ENCODE measurements around the gene FGF9.

FGF9 gene

DNA sequence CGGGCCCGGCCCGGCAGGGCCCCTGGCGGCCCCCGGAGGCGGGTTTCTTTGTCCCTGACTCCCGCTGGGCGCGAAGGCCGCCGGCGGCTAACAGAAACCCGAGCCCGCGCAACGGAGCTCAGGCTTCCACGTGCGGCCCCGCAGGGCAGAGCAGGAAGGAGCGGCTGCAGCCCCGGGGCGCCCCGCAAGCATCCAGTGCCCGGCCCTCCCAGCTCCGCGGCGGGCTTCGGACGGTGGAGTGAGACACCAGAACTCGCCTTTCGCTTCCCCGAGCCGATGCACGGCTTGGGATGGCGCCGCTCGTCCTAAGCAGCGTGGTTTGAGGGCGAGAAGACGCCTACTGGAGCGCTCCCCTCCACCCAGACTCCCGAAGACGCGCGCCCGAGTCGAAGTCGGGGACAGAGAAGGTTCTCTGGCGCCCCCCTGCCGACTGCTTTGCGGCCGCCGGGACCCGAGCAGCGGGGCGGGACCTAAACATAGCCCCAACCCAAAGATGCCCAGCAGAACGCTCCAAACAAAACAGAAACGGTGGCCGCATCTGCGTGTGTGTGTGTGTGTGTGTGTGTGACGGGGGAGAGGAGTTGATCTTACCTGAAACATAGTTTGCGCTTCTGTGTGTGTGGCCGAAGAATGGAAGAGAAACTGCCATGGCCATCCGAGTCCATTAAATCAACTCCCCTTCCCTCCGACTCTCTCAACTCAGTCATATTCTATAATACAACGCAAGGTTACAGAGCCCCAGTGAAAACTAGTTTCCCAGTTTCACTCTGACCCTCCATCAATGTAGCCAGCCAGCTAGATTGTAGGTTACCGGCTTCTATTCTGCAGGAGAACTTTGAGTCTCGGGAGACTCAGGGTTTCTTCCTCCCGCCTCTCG is 629 bp upstream of the FGF9 start:
- DNase-seq (ENCODE audit: low read depth in 1 of 2, low spot score in 1 of 2) = peak in 1 of 2 experiments; percentile 22
- H3K27me3 ChIP-seq (ENCODE audit: insufficient read depth, poor library complexity, severe bottlenecking) = peaks cover 64% of the 10 kb centered on the region
- no peak overlapping the region for H3K27ac ChIP-seq (replicated peaks)
- peak overlapping the region; percentile 41 for H3K4me3 ChIP-seq (replicated peaks; ENCODE audit: insufficient read depth, low read length)
- TF ChIP-seq SPI1 (IDR thresholded peaks at IDR 0.05; ENCODE audit: borderline replicate concordance, low read depth) (no peak), POLR2AphosphoS5 (IDR thresholded peaks at IDR 0.05; ENCODE audit: low read depth) (no peak), GABPA (IDR thresholded peaks at IDR 0.05; ENCODE audit: low read depth) (no peak)
- TF ChIP-seq, protein P1, sequence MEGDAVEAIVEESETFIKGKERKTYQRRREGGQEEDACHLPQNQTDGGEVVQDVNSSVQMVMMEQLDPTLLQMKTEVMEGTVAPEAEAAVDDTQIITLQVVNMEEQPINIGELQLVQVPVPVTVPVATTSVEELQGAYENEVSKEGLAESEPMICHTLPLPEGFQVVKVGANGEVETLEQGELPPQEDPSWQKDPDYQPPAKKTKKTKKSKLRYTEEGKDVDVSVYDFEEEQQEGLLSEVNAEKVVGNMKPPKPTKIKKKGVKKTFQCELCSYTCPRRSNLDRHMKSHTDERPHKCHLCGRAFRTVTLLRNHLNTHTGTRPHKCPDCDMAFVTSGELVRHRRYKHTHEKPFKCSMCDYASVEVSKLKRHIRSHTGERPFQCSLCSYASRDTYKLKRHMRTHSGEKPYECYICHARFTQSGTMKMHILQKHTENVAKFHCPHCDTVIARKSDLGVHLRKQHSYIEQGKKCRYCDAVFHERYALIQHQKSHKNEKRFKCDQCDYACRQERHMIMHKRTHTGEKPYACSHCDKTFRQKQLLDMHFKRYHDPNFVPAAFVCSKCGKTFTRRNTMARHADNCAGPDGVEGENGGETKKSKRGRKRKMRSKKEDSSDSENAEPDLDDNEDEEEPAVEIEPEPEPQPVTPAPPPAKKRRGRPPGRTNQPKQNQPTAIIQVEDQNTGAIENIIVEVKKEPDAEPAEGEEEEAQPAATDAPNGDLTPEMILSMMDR (IDR thresholded peaks at IDR 0.05; ENCODE audit: insufficient read depth, low read length) = no peak
- TF ChIP-seq, protein P2, sequence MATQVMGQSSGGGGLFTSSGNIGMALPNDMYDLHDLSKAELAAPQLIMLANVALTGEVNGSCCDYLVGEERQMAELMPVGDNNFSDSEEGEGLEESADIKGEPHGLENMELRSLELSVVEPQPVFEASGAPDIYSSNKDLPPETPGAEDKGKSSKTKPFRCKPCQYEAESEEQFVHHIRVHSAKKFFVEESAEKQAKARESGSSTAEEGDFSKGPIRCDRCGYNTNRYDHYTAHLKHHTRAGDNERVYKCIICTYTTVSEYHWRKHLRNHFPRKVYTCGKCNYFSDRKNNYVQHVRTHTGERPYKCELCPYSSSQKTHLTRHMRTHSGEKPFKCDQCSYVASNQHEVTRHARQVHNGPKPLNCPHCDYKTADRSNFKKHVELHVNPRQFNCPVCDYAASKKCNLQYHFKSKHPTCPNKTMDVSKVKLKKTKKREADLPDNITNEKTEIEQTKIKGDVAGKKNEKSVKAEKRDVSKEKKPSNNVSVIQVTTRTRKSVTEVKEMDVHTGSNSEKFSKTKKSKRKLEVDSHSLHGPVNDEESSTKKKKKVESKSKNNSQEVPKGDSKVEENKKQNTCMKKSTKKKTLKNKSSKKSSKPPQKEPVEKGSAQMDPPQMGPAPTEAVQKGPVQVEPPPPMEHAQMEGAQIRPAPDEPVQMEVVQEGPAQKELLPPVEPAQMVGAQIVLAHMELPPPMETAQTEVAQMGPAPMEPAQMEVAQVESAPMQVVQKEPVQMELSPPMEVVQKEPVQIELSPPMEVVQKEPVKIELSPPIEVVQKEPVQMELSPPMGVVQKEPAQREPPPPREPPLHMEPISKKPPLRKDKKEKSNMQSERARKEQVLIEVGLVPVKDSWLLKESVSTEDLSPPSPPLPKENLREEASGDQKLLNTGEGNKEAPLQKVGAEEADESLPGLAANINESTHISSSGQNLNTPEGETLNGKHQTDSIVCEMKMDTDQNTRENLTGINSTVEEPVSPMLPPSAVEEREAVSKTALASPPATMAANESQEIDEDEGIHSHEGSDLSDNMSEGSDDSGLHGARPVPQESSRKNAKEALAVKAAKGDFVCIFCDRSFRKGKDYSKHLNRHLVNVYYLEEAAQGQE (IDR thresholded peaks at IDR 0.05; ENCODE audit: insufficient replicate concordance, low read depth) = no peak

DNA sequence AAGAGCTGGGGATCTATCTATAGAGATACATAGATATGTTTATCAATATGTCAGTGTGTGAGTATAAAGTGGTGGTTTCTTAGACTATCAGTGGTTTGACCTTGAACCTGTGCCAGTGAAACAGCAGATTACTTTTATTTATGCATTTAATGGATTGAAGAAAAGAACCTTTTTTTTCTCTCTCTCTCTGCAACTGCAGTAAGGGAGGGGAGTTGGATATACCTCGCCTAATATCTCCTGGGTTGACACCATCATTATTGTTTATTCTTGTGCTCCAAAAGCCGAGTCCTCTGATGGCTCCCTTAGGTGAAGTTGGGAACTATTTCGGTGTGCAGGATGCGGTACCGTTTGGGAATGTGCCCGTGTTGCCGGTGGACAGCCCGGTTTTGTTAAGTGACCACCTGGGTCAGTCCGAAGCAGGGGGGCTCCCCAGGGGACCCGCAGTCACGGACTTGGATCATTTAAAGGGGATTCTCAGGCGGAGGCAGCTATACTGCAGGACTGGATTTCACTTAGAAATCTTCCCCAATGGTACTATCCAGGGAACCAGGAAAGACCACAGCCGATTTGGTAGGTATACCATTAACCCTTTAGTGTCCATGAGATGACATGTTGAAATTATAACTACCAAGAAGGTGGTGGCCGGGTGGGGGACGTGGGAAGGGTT is 880 bp downstream of the FGF9 start:
- no peak overlapping the region for H3K27ac ChIP-seq (replicated peaks)
- H3K27me3 ChIP-seq (ENCODE audit: insufficient read depth, poor library complexity, severe bottlenecking) = peaks cover 78% of the 10 kb centered on the region
- H3K4me3 ChIP-seq (replicated peaks; ENCODE audit: insufficient read depth, low read length) = no peak overlapping the region
- DNase-seq (ENCODE audit: low read depth in 1 of 2, low spot score in 1 of 2) = no peak
- TF ChIP-seq SPI1 (IDR thresholded peaks at IDR 0.05; ENCODE audit: borderline replicate concordance, low read depth) (no peak), GABPA (IDR thresholded peaks at IDR 0.05; ENCODE audit: low read depth) (no peak), POLR2AphosphoS5 (IDR thresholded peaks at IDR 0.05; ENCODE audit: low read depth) (no peak)
- TF ChIP-seq, protein P1 (IDR thresholded peaks at IDR 0.05; ENCODE audit: insufficient read depth, low read length) = no peak
- TF ChIP-seq, protein P2 (IDR thresholded peaks at IDR 0.05; ENCODE audit: insufficient replicate concordance, low read depth) = no peak

DNA sequence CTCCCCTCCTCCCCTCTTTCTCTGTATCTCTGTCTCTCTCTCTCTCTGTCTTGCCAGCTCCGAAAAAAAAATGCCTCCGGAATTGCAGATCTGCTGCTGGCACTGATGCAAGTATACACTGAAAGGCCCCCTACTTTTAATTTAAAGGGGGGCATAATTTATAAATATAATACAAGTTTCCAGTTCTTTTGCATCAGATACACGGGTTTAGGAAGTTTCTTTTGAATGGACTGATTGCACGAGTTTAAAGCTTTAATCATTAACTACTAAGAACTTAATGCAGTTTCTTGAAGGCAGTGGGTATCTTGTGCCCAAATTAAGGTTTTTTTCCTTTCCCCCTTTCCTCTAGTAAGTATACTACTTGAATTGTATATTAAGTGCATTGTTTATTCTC is 1.4 kb downstream of the FGF9 start:
- no peak for TF ChIP-seq SPI1 (IDR thresholded peaks at IDR 0.05; ENCODE audit: borderline replicate concordance, low read depth)
- Histone ChIP-seq H3K4me3 (replicated peaks; ENCODE audit: insufficient read depth, low read length) (no peak overlapping the region), H3K27ac (replicated peaks) (no peak overlapping the region), H3K27me3 (ENCODE audit: insufficient read depth, poor library complexity, severe bottlenecking) (peaks cover 81% of the 10 kb centered on the region)
- DNase-seq (ENCODE audit: low read depth in 1 of 2, low spot score in 1 of 2) = no peak

DNA sequence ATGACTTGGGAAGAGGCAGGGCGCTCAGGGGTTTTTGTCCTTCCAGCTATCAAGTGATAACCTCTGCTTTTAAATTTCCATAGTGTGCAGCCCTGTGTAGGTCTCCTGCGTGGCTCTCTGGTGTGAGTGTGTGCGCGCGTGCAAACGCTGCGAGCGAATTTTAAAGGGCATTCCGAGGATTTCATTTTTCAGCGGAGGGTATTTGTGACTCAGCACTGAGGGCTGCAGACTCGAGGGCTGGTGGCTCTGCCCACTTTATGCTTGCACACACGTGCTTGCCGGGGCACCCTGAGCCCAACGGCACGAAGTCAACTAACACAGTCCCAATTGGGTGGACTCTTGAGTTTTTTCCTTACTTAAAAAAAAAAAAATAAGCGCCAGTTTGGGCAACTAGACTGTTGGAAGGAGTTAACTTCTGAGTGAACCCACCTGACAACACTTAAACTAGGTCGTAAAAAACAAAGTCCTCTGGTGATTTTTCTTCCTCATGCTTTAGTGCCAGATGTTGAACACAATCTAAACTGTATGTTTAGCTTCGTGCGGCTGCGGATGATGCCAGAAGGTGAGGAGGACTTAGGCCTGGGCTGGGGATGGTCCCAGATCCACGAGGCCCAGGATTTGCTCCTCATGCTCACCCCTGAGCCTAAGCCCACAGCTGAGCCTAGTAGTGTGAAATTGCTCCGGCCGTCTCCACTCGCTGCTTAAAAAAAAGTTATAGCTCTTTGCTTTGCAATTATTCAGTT is 2.1 kb downstream of the FGF9 start:
- Histone ChIP-seq H3K27me3 (ENCODE audit: insufficient read depth, poor library complexity, severe bottlenecking) (peaks cover 81% of the 10 kb centered on the region), H3K27ac (replicated peaks) (no peak overlapping the region), H3K4me3 (replicated peaks; ENCODE audit: insufficient read depth, low read length) (no peak overlapping the region)
- TF ChIP-seq SPI1 (IDR thresholded peaks at IDR 0.05; ENCODE audit: borderline replicate concordance, low read depth) (no peak), POLR2AphosphoS5 (IDR thresholded peaks at IDR 0.05; ENCODE audit: low read depth) (no peak), GABPA (IDR thresholded peaks at IDR 0.05; ENCODE audit: low read depth) (no peak)
- TF ChIP-seq, protein P1 (IDR thresholded peaks at IDR 0.05; ENCODE audit: insufficient read depth, low read length) = no peak
- TF ChIP-seq, protein P2 (IDR thresholded peaks at IDR 0.05; ENCODE audit: insufficient replicate concordance, low read depth) = no peak
- DNase-seq (ENCODE audit: low read depth in 1 of 2, low spot score in 1 of 2) = no peak

All from HL-60 (cell line).